GM12864 (cell line): ENCODE data around the gene SLC18B1.

Experiments used
- DNase-seq: peaks from one replicate; pipeline ENCODE4 v3.0.0-alpha.2; 2011; ENCODE audit warnings: low read depth
- H3K4me3 ChIP-seq: 2 replicates; pipeline ENCODE4 v1.5.1; 2011; ENCODE audit warnings: mild to moderate bottlenecking, low read depth, low read length, control low read depth
- CTCF ChIP-seq: IDR thresholded peaks from 2 replicates; pipeline ENCODE4 v1.5.1; 2011; ENCODE audit warnings: low read depth, mild to moderate bottlenecking, moderate library complexity, low read length, control low read depth, inconsistent platforms; ENCODE audit errors: missing control alignments

The SLC18B1 gene

GRCh38 chr6:132819405-132820161 lies 21.1 kb upstream of the SLC18B1 start:
- TF ChIP-seq CTCF = no peak
- no peak overlapping the region for H3K4me3 ChIP-seq

GRCh38 chr6:132818404-132819359 lies 20.2 kb upstream of the SLC18B1 start:
- TF ChIP-seq CTCF = no peak
- no peak overlapping the region for H3K4me3 ChIP-seq
- DNase-seq = no peak

More at GRCh38 chr6:132819405-132820161, 21.1 kb upstream of the SLC18B1 start:
- no peak for DNase-seq

GRCh38 chr6:132817554-132818403 lies 19.3 kb upstream of the SLC18B1 start:
- no peak for DNase-seq
- H3K4me3 ChIP-seq = no peak overlapping the region
- no peak for TF ChIP-seq CTCF

- peak overlapping the region; percentile 98; the same call in 1 of the 2 replicates for H3K4me3 ChIP-seq
- no peak for DNase-seq
- no peak for TF ChIP-seq CTCF
Observed at GRCh38 chr6:132816660-132817059, 18.2 kb upstream of the SLC18B1 start.

GRCh38 chr6:132814716-132815570 lies 16.5 kb upstream of the SLC18B1 start:
- TF ChIP-seq CTCF = no peak
- no peak for DNase-seq

More at GRCh38 chr6:132814716-132815570, 16.5 kb upstream of the SLC18B1 start:
- H3K4me3 ChIP-seq = peak overlapping the region; percentile 98
